Vagina (tissue), 2 donors: ENCODE results near the gene ZNF479. TPM values are rescaled to one million over a fixed set of nuclear protein-coding genes. Genes with fewer than 3 reads are reported as not detected.
A peak's percentile ranks its signal among the peaks of the same experiment; 100 is the strongest.
"Not testable (repeated sequence)": the region's sequence is repeated elsewhere in the genome, so short reads cannot be mapped to it uniquely, and the experiment has no call there.

Experiments
- DNase-seq, 2 donors: peaks; one replicate each; pipeline ENCODE4 v3.0.0-alpha.2; 2017; ENCODE audit errors: extremely low spot score in 2 of 2
- H3K27ac ChIP-seq: fragments of 200-600 bp; sonication (generic); one replicate; pipeline ENCODE4 v1.5.1; 2019
- H3K27me3 ChIP-seq: fragments of 200-600 bp; sonication (generic); one replicate; pipeline ENCODE4 v1.5.1; 2019
- H3K36me3 ChIP-seq, 2 donors: fragments of 200-600 bp; sonication (generic); one replicate each; pipeline ENCODE4 v1.5.1; 2017 to 2019
- H3K4me1 ChIP-seq: fragments of 200-600 bp; sonication (generic); one replicate; pipeline ENCODE4 v1.5.1; 2019
- H3K4me3 ChIP-seq, 2 donors: fragments of 200-600 bp; sonication (generic); 1 replicate in 1 of 2; 2 replicates in 1 of 2; pipeline ENCODE4 v1.5.1; 2016 to 2019
- H3K9me3 ChIP-seq: fragments of 200-600 bp; sonication (generic); one replicate; pipeline ENCODE4 v1.5.1; 2019
- POLR2A ChIP-seq, 2 donors: fragments of 450-650 bp; IDR thresholded peaks; one replicate each; pipeline ENCODE4 v1.6.1; 2017; ENCODE audit warnings: antibody characterized with exemption in 2 of 2, mild to moderate bottlenecking in 2 of 2, moderate library complexity in 2 of 2
- POLR2AphosphoS5 ChIP-seq, 2 donors: sonication (generic); formaldehyde crosslinking; IDR thresholded peaks; one replicate each; pipeline ENCODE4 v1.9.0; 2017; ENCODE audit warnings: antibody characterized with exemption in 2 of 2, mild to moderate bottlenecking in 2 of 2, low read depth in 1 of 2; ENCODE audit not compliant: insufficient read depth in 1 of 2
- intact Hi-C: fragments of 100-400 bp; cut with DNase I; formaldehyde crosslinking; loops from one replicate; pipeline ENCODE4 v1.15.1; 2023
- total RNA-seq: library from RNA; depleted of rRNA; stranded (reverse); fragments of >200 nt; gene quantifications from one replicate; pipeline ENCODE4 v1.2.3, GENCODE V29; 2016
- TF ChIP-seq, protein P1 (sequence below), 3 experiments: fragments of 450-650 bp in 2 of 3; fragments of 200-600 bp in 1 of 3; sonication (generic) in 1 of 3; IDR thresholded peaks; one replicate each; pipeline ENCODE4 v1.5.1; 2017 to 2019; ENCODE audit warnings: antibody characterized with exemption in 3 of 3, mild to moderate bottlenecking in 2 of 3, moderate library complexity in 2 of 3

ZNF479 gene
- total RNA-seq, 1 donor from 2014 or later, result not detected

DNA sequence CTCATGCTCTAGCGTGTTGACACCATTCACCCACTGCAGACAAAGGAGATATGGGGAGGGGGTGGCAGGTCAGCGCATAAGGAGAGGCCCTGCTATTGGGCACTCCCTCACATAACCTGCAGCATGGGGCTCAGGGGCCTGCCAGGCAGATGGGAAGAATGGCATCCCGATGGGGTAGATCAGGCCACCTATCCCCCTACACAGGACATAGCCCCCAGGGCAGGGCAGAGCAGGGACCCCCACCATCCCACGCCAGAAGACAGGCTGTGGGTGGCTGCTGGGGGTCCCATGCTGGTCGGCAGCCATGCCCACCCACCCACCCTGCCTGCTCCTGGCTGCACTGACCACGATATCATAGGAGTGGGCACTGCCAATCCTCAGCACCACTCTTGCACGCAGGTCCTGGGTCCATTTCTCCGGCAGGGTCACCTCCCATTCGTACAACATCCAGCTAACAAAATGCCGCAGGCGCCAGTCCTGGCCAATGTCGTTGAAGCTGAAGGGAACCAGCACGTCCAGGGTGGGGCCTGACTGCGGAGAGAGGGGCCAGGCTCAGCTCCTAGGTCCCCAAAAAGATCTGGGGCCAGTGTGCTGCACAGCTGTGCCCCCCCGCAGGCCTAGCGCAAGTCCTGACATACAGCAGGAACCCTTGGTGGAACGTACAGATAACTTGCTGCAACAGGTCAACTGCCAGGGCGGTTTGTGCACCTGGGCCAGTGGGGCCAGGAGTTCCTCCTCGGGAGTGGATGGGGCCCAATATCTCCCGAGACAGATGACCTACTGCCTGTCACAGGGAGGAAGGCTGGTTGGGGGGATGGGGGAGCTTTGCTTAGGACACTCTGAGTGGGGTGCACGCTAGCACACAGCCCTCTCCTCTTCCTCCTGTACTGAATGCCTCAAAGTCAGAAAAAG, 45.9 kb upstream of the ZNF479 start:
- H3K27me3 ChIP-seq, result no peaks in the 10 kb centered on the region
- TF ChIP-seq POLR2AphosphoS5 (IDR thresholded peaks at IDR 0.05; ENCODE audit: insufficient read depth in 1 of 2, low read depth in 1 of 2), result no peak
- TF ChIP-seq, protein P1, sequence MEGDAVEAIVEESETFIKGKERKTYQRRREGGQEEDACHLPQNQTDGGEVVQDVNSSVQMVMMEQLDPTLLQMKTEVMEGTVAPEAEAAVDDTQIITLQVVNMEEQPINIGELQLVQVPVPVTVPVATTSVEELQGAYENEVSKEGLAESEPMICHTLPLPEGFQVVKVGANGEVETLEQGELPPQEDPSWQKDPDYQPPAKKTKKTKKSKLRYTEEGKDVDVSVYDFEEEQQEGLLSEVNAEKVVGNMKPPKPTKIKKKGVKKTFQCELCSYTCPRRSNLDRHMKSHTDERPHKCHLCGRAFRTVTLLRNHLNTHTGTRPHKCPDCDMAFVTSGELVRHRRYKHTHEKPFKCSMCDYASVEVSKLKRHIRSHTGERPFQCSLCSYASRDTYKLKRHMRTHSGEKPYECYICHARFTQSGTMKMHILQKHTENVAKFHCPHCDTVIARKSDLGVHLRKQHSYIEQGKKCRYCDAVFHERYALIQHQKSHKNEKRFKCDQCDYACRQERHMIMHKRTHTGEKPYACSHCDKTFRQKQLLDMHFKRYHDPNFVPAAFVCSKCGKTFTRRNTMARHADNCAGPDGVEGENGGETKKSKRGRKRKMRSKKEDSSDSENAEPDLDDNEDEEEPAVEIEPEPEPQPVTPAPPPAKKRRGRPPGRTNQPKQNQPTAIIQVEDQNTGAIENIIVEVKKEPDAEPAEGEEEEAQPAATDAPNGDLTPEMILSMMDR (IDR thresholded peaks at IDR 0.05), result no peak
- no peak for TF ChIP-seq POLR2A (IDR thresholded peaks at IDR 0.05)
- peak in 1 of 2 donors; percentile 75 for DNase-seq
- peaks cover 9% of the 10 kb centered on the region for H3K9me3 ChIP-seq
- no peaks in the 10 kb centered on the region for H3K4me1 ChIP-seq
- H3K4me3 ChIP-seq, result no peak overlapping the region
- no peak overlapping the region for H3K27ac ChIP-seq
- intact Hi-C loops, result no loop called here
- no peaks in the 10 kb centered on the region for H3K36me3 ChIP-seq

DNA sequence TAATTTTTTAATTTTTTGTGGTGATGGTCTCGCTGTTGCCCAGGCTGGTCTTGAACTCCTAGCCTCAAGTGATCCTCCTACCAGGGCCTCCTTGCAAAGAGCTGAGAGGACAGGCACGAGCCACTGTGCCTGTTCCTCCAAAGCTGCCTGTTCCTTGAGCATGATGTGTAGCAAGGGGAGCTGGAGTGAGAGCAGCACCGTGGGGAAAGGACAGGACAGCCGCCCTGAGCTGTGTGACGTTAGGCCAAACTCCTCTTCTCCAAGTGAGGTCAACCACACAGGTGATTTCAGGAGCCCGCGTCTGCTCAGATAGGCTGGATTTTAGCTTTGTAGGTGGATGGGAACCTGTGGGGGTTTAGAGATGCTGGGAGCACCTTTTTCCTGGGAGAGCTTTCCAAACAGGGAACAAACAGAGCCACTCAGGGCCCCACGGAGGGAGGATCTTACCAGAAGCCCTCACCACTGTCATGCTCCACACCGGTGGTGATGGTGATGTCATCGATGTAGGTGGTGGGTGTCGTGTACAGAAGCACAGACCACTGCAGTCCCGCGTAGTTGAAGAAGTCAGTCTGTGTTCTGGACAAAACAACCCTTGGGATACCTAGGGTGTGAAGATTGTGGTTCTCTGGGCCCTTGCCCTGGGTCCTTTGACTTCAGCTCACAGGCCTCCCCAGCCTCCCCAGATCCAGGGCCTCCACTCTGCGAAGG, 44.8 kb upstream of the ZNF479 start:
- Histone ChIP-seq H3K4me3 (no peak overlapping the region), H3K4me1 (no peaks in the 10 kb centered on the region), H3K27ac (no peak overlapping the region), H3K9me3 (peaks cover 9% of the 10 kb centered on the region), H3K36me3 (no peaks in the 10 kb centered on the region), H3K27me3 (no peaks in the 10 kb centered on the region)
- intact Hi-C loops, result no loop called here
- DNase-seq, result no peak
- no peak for TF ChIP-seq POLR2AphosphoS5 (IDR thresholded peaks at IDR 0.05; ENCODE audit: insufficient read depth in 1 of 2, low read depth in 1 of 2)
- TF ChIP-seq, protein P1 (IDR thresholded peaks at IDR 0.05), result no peak
- TF ChIP-seq POLR2A (IDR thresholded peaks at IDR 0.05), result no peak

DNA sequence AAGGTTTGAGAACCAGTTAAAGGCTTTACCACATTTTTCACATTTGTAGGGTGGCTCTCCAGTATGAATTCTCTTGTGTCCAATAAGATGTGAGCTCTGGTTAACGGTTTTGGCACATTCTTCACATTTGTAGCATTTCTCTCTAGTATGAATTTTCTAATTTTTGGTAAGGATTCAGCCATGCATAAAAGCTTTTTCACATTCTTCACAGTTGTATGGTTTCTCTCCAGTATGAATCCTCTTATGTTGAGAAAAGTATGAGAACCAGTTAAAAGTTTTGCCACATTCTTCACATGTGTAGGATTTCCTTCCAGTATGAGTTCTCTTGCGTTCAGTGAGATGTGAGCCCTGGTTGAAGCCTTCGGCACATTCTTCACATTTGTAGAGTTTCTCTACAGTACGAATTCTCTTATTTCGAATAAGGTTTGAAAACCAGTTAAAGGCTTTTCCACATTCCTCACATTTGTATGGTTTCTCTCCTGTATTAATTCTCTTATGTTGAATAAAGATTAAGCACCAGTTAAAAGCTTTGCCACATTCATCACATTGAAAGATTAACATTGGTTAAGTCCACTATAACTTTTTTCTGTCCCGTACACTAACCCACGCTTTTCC, 33.2 kb upstream of the ZNF479 start:
- no peak overlapping the region for H3K4me3 ChIP-seq
- H3K4me1 ChIP-seq, result no peaks in the 10 kb centered on the region
- no peaks in the 10 kb centered on the region for H3K27me3 ChIP-seq
- H3K27ac ChIP-seq, result no peak overlapping the region
- peaks cover 11% of the 10 kb centered on the region for H3K9me3 ChIP-seq
- DNase-seq, result no peak
- TF ChIP-seq, protein P1 (IDR thresholded peaks at IDR 0.05), result no peak
- TF ChIP-seq POLR2A (IDR thresholded peaks at IDR 0.05), result no peak
- TF ChIP-seq POLR2AphosphoS5 (IDR thresholded peaks at IDR 0.05; ENCODE audit: insufficient read depth in 1 of 2, low read depth in 1 of 2), result no peak
- H3K36me3 ChIP-seq, result no peaks in the 10 kb centered on the region
- intact Hi-C loops, result no loop called here

DNA sequence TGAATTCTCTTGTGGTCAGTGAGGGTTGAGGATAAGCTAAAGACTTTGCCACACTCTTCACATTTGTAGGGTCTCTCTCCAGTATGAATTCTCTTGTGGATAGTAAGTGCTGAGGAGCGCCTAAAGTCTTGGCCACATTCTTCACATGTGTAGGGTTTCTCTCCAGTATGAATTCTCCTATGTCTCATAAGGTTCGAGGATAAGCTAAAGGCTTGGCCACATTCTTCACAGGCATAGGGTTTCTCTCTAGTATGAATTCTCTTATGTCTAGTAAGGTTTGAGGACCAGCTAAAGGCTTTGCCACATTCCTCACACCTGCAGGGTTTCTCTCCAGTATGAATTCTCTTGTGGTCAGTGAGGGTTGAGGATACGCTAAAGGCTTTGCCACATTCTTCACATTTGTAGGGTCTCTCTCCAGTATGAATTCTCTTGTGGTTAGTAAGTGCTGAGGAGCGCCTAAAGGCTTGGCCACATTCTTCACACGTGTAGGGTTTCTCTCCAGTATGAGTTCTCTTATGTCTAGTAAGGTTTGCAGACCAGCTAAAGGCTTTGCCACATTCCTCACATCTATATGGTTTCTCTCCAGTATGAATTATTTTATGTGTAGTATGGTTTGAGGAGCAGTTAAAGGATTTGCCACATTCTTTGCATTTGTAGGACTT, 12.0 kb downstream of the ZNF479 start:
- DNase-seq, H3K9me3 ChIP-seq, H3K36me3 ChIP-seq, intact Hi-C loops, H3K4me1 ChIP-seq, H3K4me3 ChIP-seq, H3K27me3 ChIP-seq, H3K27ac ChIP-seq: not testable (repeated sequence)
